ENCODE measurements around the gene STRIT1. TPM values are rescaled to one million over a fixed set of nuclear protein-coding genes. Genes with fewer than 3 reads are reported as not detected.
A peak's percentile ranks its signal among the peaks of the same experiment; 100 is the strongest.

The STRIT1 gene
- total and polyA plus RNA-seq, 5 donors, result 0.14 to 0.35 TPM; not detected in 3

GRCh38 chr3:155313300-155313699 is 19.8 kb upstream of the STRIT1 start:
- ATAC-seq, result no peak
- H3K4me3 ChIP-seq (ENCODE audit: low read length), result no peak overlapping the region
- no peak for DNase-seq
- H3K9me3 ChIP-seq (ENCODE audit: control insufficient read depth, low read length), result no peaks in the 10 kb centered on the region
- no peaks in the 10 kb centered on the region for H3K27me3 ChIP-seq (ENCODE audit: control insufficient read depth, insufficient read depth)
- intact Hi-C loops (cut with DNase I), result no loop called here
- H3K27ac ChIP-seq (ENCODE audit: low read length), result no peak overlapping the region
- H3K4me1 ChIP-seq (ENCODE audit: control insufficient read depth, insufficient read depth, low read length), result no peaks in the 10 kb centered on the region

GRCh38 chr3:155312781-155313180 is 19.3 kb upstream of the STRIT1 start:
- Histone ChIP-seq H3K27ac (ENCODE audit: low read length) (no peak overlapping the region), H3K9me3 (ENCODE audit: control insufficient read depth, low read length) (no peaks in the 10 kb centered on the region), H3K27me3 (ENCODE audit: control insufficient read depth, insufficient read depth) (no peaks in the 10 kb centered on the region), H3K4me3 (ENCODE audit: low read length) (no peak overlapping the region), H3K4me1 (ENCODE audit: control insufficient read depth, insufficient read depth, low read length) (no peaks in the 10 kb centered on the region)
- WGBS, result 20% methylated on average over 2 of the region's 2 CpGs
- DNase-seq (no peak), ATAC-seq (no peak)
- intact Hi-C loops (cut with DNase I), result no loop called here

- H3K27me3 ChIP-seq (ENCODE audit: control insufficient read depth, insufficient read depth), result no peaks in the 10 kb centered on the region
- H3K27ac ChIP-seq (ENCODE audit: low read length), result no peak overlapping the region
- DNase-seq, result peak in 1 of 3 donors; percentile 35
- WGBS, result 94% methylated on average over 28 of the region's 28 CpGs
- no peak for ATAC-seq
- intact Hi-C loops (cut with DNase I), result no loop called here
- no peaks in the 10 kb centered on the region for H3K9me3 ChIP-seq (ENCODE audit: control insufficient read depth, low read length)
- H3K4me1 ChIP-seq (ENCODE audit: control insufficient read depth, insufficient read depth, low read length), result no peaks in the 10 kb centered on the region
- H3K4me3 ChIP-seq (ENCODE audit: low read length), result no peak overlapping the region
Observed at GRCh38 chr3:155309581-155309980, 16.1 kb upstream of the STRIT1 start.

GRCh38 chr3:155308831-155309230 is 15.3 kb upstream of the STRIT1 start:
- Histone ChIP-seq H3K9me3 (ENCODE audit: control insufficient read depth, low read length) (no peaks in the 10 kb centered on the region), H3K27me3 (ENCODE audit: control insufficient read depth, insufficient read depth) (no peaks in the 10 kb centered on the region), H3K4me3 (ENCODE audit: low read length) (no peak overlapping the region), H3K27ac (ENCODE audit: low read length) (no peak overlapping the region), H3K4me1 (ENCODE audit: control insufficient read depth, insufficient read depth, low read length) (no peaks in the 10 kb centered on the region)
- WGBS, result 73% methylated on average over 9 of the region's 9 CpGs
- DNase-seq, result no peak
- intact Hi-C loops (cut with DNase I), result no loop called here
- no peak for ATAC-seq

GRCh38 chr3:155307183-155307582 is 13.7 kb upstream of the STRIT1 start:
- H3K27me3 ChIP-seq (ENCODE audit: control insufficient read depth, insufficient read depth), result no peaks in the 10 kb centered on the region
- no peak overlapping the region for H3K27ac ChIP-seq (ENCODE audit: low read length)
- DNase-seq (no peak), ATAC-seq (no peak)
- intact Hi-C loops (cut with DNase I), result no loop called here
- no peak overlapping the region for H3K4me3 ChIP-seq (ENCODE audit: low read length)
- H3K9me3 ChIP-seq (ENCODE audit: control insufficient read depth, low read length), result no peaks in the 10 kb centered on the region
- H3K4me1 ChIP-seq (ENCODE audit: control insufficient read depth, insufficient read depth, low read length), result no peaks in the 10 kb centered on the region
- 92% methylated on average over 7 of the region's 7 CpGs for WGBS

- DNase-seq (no peak), ATAC-seq (no peak)
- 77% methylated on average over 2 of the region's 2 CpGs for WGBS
- H3K4me1 ChIP-seq (ENCODE audit: control insufficient read depth, insufficient read depth, low read length), result no peaks in the 10 kb centered on the region
- H3K9me3 ChIP-seq (ENCODE audit: control insufficient read depth, low read length), result no peaks in the 10 kb centered on the region
- no peaks in the 10 kb centered on the region for H3K27me3 ChIP-seq (ENCODE audit: control insufficient read depth, insufficient read depth)
- intact Hi-C loops (cut with DNase I), result no loop called here
- no peak overlapping the region for H3K4me3 ChIP-seq (ENCODE audit: low read length)
- H3K27ac ChIP-seq (ENCODE audit: low read length), result no peak overlapping the region
Observed at GRCh38 chr3:155304394-155304793, 10.9 kb upstream of the STRIT1 start.

- intact Hi-C loops (cut with DNase I), result no loop called here
- H3K27ac ChIP-seq (ENCODE audit: low read length), result no peak overlapping the region
- no peak overlapping the region for H3K4me3 ChIP-seq (ENCODE audit: low read length)
- H3K9me3 ChIP-seq (ENCODE audit: control insufficient read depth, low read length), result no peaks in the 10 kb centered on the region
- no peaks in the 10 kb centered on the region for H3K27me3 ChIP-seq (ENCODE audit: control insufficient read depth, insufficient read depth)
- ATAC-seq, result no peak
- H3K4me1 ChIP-seq (ENCODE audit: control insufficient read depth, insufficient read depth, low read length), result no peaks in the 10 kb centered on the region
- no peak for DNase-seq
Observed at GRCh38 chr3:155303540-155304097, 10.1 kb upstream of the STRIT1 start.

GRCh38 chr3:155302891-155303290 is 9.4 kb upstream of the STRIT1 start:
- ATAC-seq (no peak), DNase-seq (no peak)
- Histone ChIP-seq H3K4me1 (ENCODE audit: control insufficient read depth, insufficient read depth, low read length) (no peaks in the 10 kb centered on the region), H3K4me3 (ENCODE audit: low read length) (no peak overlapping the region), H3K9me3 (ENCODE audit: control insufficient read depth, low read length) (no peaks in the 10 kb centered on the region), H3K27ac (ENCODE audit: low read length) (no peak overlapping the region), H3K27me3 (ENCODE audit: control insufficient read depth, insufficient read depth) (no peaks in the 10 kb centered on the region)
- intact Hi-C loops (cut with DNase I), result no loop called here
- WGBS, result 30% methylated on average over 2 of the region's 2 CpGs

GRCh38 chr3:155302481-155302880 is 9.0 kb upstream of the STRIT1 start:
- 58% methylated on average over 2 of the region's 2 CpGs for WGBS
- Histone ChIP-seq H3K27ac (ENCODE audit: low read length) (no peak overlapping the region), H3K9me3 (ENCODE audit: control insufficient read depth, low read length) (no peaks in the 10 kb centered on the region), H3K27me3 (ENCODE audit: control insufficient read depth, insufficient read depth) (no peaks in the 10 kb centered on the region), H3K4me1 (ENCODE audit: control insufficient read depth, insufficient read depth, low read length) (no peaks in the 10 kb centered on the region), H3K4me3 (ENCODE audit: low read length) (no peak overlapping the region)
- ATAC-seq, result no peak
- no peak for DNase-seq
- intact Hi-C loops (cut with DNase I), result no loop called here

GRCh38 chr3:155297100-155297499 is 3.6 kb upstream of the STRIT1 start:
- Histone ChIP-seq H3K4me1 (ENCODE audit: control insufficient read depth, insufficient read depth, low read length) (no peaks in the 10 kb centered on the region), H3K27me3 (ENCODE audit: control insufficient read depth, insufficient read depth) (no peaks in the 10 kb centered on the region), H3K27ac (ENCODE audit: low read length) (no peak overlapping the region), H3K4me3 (ENCODE audit: low read length) (no peak overlapping the region), H3K9me3 (ENCODE audit: control insufficient read depth, low read length) (peaks cover 2% of the 10 kb centered on the region)
- ATAC-seq (no peak), DNase-seq (no peak)
- intact Hi-C loops (cut with DNase I), result no loop called here

- intact Hi-C loops (cut with DNase I), result no loop called here
- no peak for ATAC-seq
- Histone ChIP-seq H3K9me3 (ENCODE audit: control insufficient read depth, low read length) (peaks cover 2% of the 10 kb centered on the region), H3K27ac (ENCODE audit: low read length) (no peak overlapping the region), H3K4me1 (ENCODE audit: control insufficient read depth, insufficient read depth, low read length) (no peaks in the 10 kb centered on the region), H3K4me3 (ENCODE audit: low read length) (no peak overlapping the region), H3K27me3 (ENCODE audit: control insufficient read depth, insufficient read depth) (no peaks in the 10 kb centered on the region)
- no peak for DNase-seq
Observed at GRCh38 chr3:155296413-155296812, 2.9 kb upstream of the STRIT1 start.

GRCh38 chr3:155292693-155293092 is 790 bp downstream of the STRIT1 start:
- DNase-seq (no peak), ATAC-seq (no peak)
- WGBS, result 89% methylated on average over 2 of the region's 2 CpGs
- H3K9me3 ChIP-seq (ENCODE audit: control insufficient read depth, low read length), result peaks cover 2% of the 10 kb centered on the region
- H3K27ac ChIP-seq (ENCODE audit: low read length), result no peak overlapping the region
- H3K4me3 ChIP-seq (ENCODE audit: low read length), result no peak overlapping the region
- intact Hi-C loops (cut with DNase I), result no loop called here
- H3K4me1 ChIP-seq (ENCODE audit: control insufficient read depth, insufficient read depth, low read length), result no peaks in the 10 kb centered on the region
- H3K27me3 ChIP-seq (ENCODE audit: control insufficient read depth, insufficient read depth), result no peaks in the 10 kb centered on the region

Measured in right cardiac atrium (tissue), 5 donors.